GM21447 (cell line): ENCODE measurements around the gene ZNF746.

ENCODE experiments used
- ATAC-seq: cut with Tn5 transposase; IDR thresholded peaks from one replicate; pipeline ENCODE4 v1.9.1; 2021; ENCODE audit not compliant: unreplicated experiment

Gene ZNF746

DNA sequence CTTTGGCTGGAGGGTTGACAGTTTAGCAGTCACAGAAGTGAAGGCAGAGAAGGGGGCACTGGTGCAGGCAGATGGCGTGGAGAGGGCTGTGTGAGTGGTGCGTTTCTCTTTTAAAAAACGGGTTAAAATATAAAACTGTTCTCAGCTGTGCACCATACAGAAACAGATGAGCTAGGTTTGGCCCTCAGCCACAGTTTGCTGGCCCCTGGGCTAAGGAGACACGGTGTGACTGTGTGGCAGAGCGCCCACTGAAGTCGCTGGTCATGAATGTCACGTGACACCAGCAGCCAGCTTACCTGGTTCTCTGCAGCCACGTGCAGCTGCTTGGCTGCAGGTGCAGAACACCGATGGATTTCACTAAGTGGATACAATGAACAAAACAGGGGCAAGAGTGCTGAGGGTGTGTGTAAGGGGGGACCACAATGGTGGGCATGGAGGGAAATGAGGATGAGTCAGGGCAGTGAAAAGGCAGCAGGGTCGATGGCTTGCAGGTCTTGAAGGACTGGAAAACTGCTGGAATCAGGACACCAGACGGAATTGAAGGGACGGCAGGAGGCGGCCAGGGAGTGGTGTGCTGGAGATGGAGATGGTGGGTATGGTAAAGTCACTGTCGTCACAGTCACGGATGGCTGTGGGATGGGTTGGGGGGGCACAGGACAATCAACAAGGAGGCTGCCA lies 7.4 kb downstream of the ZNF746 start:
- no peak for ATAC-seq

DNA sequence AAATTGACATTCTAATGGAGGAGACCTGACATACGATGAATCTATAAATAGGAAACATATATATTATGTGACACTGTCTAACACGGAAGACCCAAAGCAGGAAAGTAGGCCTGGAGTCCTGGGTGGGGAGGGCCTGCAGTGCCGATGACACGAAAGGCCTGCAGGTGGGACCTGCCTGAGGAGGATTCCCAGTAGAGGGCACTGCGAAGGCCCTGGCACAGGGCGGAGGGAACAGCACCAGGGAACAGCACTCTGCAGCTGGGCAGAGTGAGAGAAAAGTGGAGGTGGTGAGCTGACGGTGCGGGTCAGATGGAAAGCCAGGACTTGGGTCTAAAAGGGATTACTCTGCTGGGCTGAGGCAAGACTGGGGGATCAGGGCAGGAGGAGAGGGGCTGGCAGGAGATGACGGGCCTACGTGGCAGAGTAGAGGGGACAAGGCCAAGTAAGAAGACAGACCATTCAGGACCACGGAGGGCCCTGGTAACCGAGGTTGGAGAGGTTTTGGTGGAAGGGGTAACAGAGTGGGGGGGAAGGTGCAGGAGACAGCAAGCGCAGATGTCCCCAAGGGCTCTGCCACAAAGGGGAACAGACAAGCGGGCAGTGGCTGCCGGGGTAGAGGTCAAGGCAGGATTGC lies 8.1 kb downstream of the ZNF746 start:
- no peak for ATAC-seq

DNA sequence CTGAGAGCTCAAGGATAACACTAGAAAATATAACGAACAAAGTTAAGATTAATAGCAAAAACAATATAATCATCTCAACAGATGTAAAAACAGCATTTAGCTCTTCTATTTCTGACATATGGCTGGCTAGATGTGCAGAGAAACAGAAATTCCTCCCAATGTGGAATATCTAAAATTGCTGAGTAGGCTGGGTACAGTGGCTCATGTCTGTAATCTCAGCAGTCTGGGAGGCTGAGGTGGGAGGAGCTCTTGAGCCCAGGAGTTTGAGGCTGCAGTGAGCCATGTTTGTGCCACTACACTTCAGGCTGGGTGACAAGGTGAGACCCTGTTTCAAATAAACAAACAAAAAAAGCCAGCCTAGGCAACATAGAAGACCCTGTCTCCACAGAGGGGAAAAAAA lies 18.0 kb downstream of the ZNF746 start:
- ATAC-seq = no peak

DNA sequence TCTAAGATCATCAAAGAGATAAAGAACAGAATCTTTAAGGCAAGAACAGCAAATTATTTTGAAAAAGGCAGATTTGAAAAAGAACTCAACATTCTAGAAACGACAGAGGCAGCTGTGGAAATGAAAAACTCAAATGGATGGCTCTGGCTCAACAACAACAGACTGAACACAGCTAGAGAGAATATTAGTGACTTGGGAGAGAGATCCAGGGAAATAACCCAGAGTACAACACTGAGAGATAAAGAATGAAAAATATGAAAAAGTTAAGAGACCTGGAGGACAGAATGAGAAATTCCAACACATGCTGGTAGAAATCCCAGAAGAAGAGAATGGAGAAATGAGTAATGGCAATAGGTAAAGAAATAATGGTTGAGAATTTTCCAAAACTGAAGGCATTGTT lies 18.9 kb downstream of the ZNF746 start:
- ATAC-seq = no peak

DNA sequence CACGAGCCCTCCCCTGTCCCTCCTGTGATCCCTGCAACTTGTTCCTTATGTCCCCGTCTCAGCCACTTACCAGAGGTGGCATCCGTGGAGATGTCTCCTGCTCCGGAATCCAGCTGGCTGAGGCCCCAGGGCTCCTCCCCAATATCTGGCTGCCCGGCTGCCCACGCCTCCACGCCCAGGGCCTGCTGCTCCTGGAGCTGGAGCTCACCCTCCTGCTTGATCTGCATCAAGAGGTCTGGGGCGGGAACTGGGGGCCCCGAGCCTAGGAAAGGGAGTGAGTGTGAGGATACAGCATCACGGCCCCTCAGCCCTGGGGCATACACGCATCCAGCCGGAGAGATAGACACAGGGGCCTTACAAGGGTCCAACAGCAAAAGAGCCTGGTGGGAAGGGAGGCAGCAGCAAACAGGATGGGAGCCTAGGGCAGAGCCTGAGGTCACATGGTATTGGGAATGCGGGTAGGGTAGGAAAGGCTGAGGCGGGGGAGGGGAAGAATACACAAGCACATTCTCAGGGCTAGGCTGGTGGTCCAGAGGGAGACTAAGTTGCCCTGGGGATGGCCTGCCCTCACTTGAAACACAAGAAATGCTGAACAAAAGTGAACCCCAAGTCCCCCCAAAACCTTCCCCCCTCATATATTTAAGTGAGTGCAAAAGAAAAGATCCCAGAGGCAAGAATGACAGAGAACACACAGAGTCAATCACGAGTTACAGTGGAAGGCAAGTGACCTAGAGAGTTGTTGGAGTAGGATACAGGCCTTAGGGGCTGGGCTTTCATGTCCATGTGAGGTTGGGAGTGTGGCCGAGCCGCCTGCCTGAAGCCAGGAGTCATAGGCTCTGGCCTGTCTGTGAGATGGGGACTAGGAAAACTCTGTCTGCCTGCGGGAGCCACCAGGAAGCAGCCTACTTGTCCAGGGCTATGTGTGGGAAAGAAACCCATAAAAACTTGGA lies 19.8 kb downstream of the ZNF746 start:
- ATAC-seq = no peak

DNA sequence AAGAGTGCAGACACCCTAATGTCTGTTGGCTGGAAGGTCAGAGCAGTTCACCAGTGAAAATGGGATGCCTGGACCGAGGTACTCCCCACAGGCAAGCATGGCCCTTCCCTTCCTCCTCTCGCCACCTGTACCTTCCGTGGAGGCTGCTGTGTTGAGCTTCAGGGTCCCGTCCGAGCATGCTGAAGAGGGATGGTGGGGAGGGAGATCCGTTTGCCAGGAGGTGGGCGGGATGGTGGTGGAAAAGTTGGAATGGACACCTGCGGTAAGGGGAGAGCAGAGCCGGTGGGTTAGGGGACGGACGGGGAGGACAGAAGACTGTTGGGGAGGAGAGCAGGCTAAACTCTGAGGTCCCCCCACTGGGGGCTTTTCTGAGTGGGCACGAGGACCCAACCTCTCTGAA lies 20.8 kb downstream of the ZNF746 start:
- ATAC-seq = no peak

DNA sequence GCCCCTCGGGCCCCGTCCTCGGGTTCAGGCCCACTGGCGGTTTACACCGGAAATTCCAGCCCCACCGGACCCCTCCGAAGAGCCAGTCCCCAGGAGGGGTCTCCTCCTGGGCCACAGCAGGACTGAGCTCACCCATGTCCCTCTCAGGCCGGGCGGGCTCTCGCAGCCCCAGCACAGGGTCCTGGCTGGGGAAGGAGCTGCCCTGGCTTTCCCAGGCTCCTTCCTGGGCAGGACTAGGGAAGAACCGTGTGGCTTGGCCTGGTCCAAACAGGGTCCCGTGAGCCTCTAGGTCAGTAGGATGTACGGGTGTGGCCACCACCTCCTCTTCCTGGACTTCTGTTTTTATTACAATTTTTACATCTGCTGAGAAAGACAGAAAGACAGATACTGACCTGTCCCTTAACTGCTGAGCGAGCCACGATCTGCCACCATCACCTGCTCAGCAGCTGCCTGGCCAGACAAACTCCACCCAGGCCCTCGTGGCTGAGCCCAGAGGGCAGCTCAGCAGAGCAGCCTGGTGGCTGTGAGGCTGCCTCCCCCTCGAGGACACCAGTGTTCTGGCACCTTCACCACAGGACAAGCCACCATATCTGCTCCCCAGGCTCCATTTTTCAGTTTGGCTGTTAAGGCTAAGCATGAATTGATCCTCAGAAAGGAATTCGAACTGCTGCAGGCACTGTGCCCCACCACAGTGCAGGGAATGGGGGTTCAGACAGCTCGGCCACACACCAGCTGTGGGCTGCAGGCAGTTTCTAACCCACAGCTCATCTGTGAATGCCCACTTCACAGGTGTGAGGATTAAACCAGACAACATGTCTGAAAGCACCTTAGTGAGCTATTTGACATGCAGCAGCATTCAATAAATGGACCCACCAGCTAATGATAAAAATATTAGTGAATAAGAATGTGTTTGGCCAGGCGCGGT lies 22.2 kb downstream of the ZNF746 start:
- ATAC-seq = no peak

DNA sequence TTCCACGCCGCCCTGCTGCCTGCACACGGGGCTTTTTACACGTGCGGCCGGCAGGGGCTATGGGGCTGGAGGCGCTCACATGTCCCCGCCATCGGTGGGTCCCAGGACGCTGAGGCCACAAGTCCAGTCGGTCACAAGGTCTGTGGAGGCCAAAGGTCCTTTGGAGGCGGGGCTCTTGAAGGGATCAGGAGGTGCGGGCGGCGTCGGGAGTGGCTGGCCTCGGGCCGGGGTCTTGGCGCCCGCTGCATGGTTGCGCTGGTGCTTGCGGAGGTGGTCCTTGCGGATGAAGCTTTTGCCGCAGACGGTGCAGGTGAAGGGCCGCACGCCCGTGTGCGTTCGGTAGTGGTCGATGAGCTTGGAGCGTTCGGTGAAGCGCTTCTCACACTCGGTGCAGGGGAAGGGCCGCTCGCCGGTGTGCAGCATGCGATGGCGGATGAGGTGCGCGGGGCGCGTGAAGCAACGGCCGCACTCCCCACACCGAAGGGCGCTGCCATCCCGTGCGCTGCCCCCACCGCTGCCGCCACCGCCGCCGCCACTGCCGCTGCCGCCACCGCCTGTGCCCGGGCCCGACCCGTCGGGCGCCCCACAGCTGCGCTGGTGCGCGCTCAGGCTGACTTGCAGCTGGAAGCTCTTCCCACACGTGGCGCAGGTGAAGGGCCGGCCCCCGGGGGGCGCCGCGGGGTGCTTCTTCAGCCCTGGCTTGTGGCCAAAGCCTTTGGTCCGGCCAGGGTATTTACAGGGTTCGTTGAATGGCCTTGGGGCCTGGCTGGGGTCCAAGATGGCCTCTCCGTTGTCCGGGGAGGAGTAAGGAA lies 23.1 kb downstream of the ZNF746 start:
- no peak for ATAC-seq

DNA sequence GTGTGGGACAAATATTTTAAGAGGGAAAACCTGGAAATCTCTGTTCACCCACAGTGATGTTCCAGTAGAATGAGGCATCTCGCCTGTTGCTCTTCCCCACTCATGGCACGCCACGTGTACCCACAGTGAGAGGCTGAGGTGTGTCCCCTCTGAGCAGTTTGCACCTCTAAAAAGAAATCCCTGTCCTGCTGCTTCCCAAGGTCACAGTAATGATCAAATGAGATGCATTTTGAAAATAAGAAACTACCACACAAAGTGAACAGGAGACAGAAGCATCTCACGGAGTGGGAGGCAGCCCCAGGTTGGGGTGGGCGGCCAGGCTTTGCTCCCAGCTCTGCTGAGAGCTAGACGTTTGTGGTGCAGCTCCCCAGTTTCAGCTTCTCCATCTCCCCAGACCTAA lies 24.4 kb downstream of the ZNF746 start:
- no peak for ATAC-seq

DNA sequence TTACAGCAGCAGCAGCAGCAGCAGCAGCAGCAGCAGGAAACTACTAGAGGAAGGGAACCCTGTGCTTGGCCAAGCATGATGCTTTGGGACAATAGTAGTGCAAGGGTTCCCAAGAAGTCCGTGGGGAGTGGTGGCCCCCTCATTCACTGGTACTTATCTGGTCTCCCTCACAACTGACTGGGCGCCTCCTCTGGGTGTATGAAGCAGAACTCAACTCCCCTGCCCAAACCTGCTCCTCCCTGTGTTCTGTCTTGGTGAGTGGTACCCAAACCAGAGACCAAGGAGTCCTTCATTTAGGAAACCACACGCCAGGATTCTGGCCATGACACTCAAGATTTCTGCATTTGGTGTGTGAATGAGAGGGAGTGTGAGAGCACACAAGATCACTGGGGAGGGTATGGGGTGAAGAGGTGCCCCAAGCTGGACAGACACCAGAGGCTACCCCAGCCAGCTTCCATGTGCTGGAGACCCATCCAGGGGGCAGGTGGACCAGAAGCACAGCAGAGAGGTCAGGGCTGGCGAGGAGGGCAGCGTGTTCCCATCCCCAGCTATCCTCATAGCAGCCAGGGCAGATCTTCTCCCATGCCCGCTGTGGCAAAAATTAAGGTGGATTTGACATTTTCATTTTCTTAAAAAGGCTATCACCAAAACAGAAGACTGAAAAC lies 26.2 kb downstream of the ZNF746 start:
- ATAC-seq = no peak

DNA sequence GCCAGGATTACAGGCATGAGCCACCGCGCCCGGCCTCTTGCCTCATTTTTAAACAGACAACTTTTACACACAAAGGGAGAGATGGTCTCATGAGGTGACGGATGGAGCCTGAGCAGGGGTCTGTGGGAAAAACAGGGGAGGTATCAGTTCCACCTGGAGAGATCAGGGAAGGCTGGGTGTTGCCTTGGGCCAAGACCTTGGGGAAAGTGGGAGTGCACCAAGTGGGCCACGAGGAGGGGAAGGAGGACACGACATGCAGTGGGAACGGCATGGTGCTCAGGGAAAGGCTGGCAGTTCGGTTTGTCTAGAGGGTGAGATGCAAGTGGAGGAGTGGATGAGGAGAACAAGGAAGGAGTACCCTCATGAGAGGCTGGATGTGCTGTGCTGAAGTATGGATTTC lies 27.8 kb downstream of the ZNF746 start:
- ATAC-seq = no peak

DNA sequence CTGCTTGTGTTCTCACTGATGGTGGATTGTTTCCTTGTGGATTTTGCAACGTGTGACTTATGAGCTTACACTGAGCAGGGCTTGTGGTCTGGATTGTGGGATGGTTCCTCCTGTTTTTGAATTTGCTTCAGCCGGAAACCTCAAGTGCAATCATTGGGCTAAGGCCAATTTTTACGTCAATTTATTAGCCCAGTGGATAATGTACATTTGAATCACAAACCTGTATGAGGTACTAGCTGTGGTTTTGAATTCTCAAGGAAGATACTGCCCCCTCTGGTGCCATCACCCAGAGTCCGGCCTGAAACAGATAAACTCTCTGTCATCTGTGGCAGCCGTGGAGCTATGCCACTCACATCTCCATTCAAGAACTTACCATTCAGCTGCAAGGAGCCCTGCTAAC lies 29.4 kb downstream of the ZNF746 start:
- ATAC-seq = no peak

DNA sequence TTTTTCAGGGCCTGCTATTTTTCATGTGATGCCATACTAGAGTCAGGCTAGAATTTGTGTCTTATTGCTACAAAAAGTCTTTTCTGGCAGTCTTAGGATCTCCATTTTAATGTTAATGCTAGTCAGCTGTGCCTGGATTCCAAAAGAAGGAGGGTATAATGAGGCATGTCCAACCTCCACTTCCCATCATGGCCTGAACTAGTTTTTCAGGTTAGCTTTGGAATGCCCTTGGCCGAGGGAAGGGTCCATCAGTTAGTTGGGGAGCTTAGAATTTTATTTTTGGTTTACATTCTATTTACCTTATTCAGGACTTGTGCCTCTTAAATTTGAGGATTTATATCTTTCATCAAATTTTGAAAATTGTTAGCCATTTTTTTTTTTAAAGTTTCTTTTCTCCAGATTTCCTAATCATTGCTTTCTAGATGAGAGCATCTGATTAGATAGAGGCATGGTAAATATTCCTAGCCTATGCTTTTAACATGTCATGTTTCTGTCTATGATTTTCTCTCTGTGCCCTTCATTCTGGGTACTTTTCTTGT lies 30.2 kb downstream of the ZNF746 start:
- no peak for ATAC-seq

DNA sequence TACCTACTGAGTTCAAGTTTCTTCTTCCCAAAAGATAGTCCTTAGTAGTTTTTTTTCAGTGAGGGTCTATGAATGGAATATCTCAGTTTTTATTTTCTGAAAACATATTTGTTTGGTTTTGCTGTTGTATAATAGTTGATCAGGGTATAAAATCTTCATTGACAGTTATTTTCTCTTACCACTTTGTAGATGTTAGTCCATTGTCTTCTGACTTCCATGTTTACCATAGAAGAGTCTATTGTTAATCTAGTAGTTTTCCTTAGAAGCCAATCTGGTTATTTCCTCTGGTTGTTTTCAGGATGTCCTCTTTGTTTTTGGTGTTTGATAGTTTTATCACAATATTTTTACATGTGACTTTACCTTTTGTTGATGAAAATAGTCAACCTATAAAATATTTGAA lies 31.2 kb downstream of the ZNF746 start:
- no peak for ATAC-seq

DNA sequence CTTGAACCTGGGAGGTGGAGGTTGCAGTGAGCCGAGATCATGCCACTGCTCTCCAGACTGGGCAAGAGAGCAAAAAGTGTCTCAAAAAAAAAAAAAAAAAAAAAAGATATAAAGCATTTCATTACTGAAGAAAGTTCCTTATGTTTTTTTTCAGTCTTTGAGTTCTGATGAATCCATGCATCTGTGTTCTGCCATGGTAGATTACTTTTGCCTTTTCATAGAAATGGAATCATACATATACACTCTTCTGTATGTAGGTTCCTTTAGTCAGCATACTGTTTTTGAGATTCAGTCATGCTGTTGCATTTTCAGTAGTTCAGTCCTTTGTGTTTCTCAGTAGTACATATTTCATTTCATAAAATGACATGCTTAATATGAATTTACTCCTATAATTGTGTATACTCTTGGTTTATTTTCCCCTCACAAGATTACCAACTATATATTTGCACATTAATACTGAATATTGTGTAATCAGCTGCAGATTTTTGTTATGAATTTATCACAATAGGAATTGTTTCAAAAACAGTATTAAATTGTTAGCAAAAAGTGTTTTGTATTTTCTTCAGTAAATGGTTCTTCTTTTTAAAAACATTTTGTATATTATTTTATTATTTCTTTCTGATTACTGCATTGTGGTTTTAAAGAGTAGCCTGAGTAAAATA lies 34.0 kb downstream of the ZNF746 start:
- ATAC-seq = no peak

DNA sequence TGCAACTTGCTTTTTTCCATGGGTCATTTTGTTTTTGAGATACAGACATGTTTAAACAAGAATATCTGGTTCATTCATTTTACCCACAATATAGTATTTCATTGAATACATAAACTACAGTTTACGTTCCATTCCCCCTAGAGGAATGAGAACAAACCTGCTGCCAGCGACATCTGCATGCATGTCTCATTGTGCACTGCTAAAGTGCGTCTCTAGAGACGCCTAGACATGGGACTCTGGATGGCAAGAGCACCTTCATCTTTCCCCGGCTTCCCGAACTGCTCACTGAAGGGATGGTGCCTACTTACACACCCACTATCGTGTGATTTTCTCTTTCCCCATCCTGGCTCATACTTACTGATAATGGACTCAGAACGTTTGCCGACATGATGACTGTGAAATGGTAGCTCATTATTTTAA lies 35.5 kb downstream of the ZNF746 start:
- no peak for ATAC-seq

DNA sequence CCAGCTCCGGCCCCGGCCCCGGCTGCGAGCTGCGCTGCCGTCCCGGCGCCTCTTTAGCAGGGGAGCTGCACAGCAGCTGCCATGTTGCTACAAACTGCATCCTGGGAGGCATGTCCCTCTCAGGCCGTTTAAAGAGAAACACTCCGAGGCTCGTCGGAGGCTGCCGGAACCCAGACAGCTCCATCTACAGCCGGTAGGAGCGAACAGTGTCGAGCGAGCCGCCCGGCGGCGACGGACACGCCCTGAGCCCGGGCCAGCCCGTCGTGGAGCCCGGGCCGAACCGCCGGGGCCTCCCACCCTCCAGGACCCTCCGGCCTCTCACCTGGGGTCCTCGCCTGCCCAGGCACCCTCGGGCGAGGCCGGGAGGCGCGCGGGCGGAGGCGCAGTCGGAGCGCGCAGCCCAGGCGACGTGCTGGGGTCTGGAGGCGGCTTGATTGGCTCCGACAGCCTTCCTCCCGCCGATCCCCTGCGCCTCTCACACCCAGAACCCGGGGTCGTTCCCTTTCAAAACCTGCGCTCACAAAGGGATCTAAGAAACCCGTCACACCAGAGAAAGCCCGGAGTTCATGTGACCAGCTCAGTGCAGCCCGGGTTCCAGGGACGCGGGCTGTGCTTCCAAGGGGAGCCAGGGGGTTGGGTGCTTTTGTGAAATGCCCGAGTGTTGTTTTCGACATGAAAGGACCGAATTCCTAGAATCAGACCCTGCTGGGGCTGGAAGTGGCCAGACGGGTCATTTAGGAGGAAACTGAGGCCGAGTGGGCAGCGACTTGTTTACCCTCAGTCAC lies 36.9 kb downstream of the ZNF746 start, which contains the start of gene ZNF777:
Gene ZNF777 (minus strand): TSS at position 570 of the 785 bp plus-strand sequence. CDS start 5,040 bp downstream, outside the sequence.
- ATAC-seq = peak; percentile 97
